HUDEP-2 (cell line): ENCODE results near the gene OTOG.

Source experiments
- DNase-seq, 76 experiments: peaks; one replicate each; lab custom pipeline; 2025; ENCODE audit not compliant: unreplicated experiment in 76 of 76; lab: John Stamatoyannopoulos, UW

The OTOG gene

GRCh38 chr11:17578296-17578695, 31.2 kb downstream of the OTOG start:
- DNase-seq = no peak

- no peak for DNase-seq
Measured at GRCh38 chr11:17578958-17579357, 31.9 kb downstream of the OTOG start.

- DNase-seq = no peak
Measured at GRCh38 chr11:17579451-17579850, 32.4 kb downstream of the OTOG start.

GRCh38 chr11:17580271-17580670, 33.2 kb downstream of the OTOG start:
- DNase-seq = no peak

GRCh38 chr11:17581036-17581731, 34.1 kb downstream of the OTOG start:
- no peak for DNase-seq

GRCh38 chr11:17581732-17582053, 34.6 kb downstream of the OTOG start:
- no peak for DNase-seq

- DNase-seq = no peak
Measured at GRCh38 chr11:17585911-17586695, 39.0 kb downstream of the OTOG start.

GRCh38 chr11:17588166-17588565, 41.1 kb downstream of the OTOG start:
- DNase-seq = no peak

- DNase-seq = no peak
Measured at GRCh38 chr11:17588721-17589120, 41.7 kb downstream of the OTOG start.

GRCh38 chr11:17590463-17590862, 43.4 kb downstream of the OTOG start:
- DNase-seq = no peak

- no peak for DNase-seq
Measured at GRCh38 chr11:17591293-17591692, 44.2 kb downstream of the OTOG start.

GRCh38 chr11:17593466-17594245, 46.6 kb downstream of the OTOG start:
- no peak for DNase-seq

- no peak for DNase-seq
Measured at GRCh38 chr11:17594686-17595192, 47.7 kb downstream of the OTOG start.

- no peak for DNase-seq
Measured at GRCh38 chr11:17595526-17596309, 48.7 kb downstream of the OTOG start.

GRCh38 chr11:17596310-17596669, 49.2 kb downstream of the OTOG start:
- no peak for DNase-seq

GRCh38 chr11:17596711-17597110, 49.7 kb downstream of the OTOG start:
- no peak for DNase-seq

- DNase-seq = no peak
Measured at GRCh38 chr11:17597770-17598169, 50.7 kb downstream of the OTOG start.

- DNase-seq = peak in 50 of 76 experiments; percentile 5 to 59 (median 31)
Measured at GRCh38 chr11:17598700-17599459, 51.8 kb downstream of the OTOG start.

GRCh38 chr11:17599460-17599925, 52.4 kb downstream of the OTOG start:
- no peak for DNase-seq
